OCI-LY7 (cell line): ENCODE data around the gene EHD4. TPM values are rescaled to one million over a fixed set of nuclear protein-coding genes. Genes with fewer than 3 reads are reported as not detected.

Source experiments
- Bru-seq: library from RNA; stranded (reverse); fragments of 400-500 nt; gene quantifications from one replicate; lab custom pipeline; 2021; lab: Mats Ljungman, UMichigan
- BruChase-seq, 2 experiments: library from RNA; stranded (reverse); fragments of 400-500 nt; gene quantifications; one replicate each; lab custom pipeline; 2021; lab: Mats Ljungman, UMichigan
- BruUV-seq: library from RNA; stranded (reverse); fragments of 400-500 nt; replicated peaks from 2 replicates; lab custom pipeline; 2021; lab: Mats Ljungman, UMichigan
- CTCF ChIA-PET: fragments of 300-600 bp; sonication (Branson Sonifier 250); formaldehyde crosslinking; loops from one replicate; lab custom pipeline; 2022; ENCODE audit warnings: antibody characterized with exemption; ENCODE audit not compliant: unreplicated experiment; lab: Charles Lee
- POLR2A ChIA-PET: fragments of 300-600 bp; sonication (Branson Sonifier 250); formaldehyde crosslinking; loops from one replicate; lab custom pipeline; 2022; ENCODE audit warnings: antibody characterized with exemption; lab: Charles Lee
- DNase-seq: peaks from one replicate; pipeline ENCODE4 v3.0.0-alpha.2; 2015; ENCODE audit warnings: low spot score
- H2AFZ ChIP-seq: fragments of 200-600 bp; sonication (generic), shearing (Covaris generic); 2 replicates; pipeline ENCODE4 v1.6.1; 2014; ENCODE audit warnings: mild to moderate bottlenecking, antibody characterized with exemption, low read length, moderate library complexity
- H3K27ac ChIP-seq: fragments of 200-600 bp; sonication (generic); 2 replicates; pipeline ENCODE4 v1.5.1; 2014; ENCODE audit warnings: mixed run types, low read depth, mild to moderate bottlenecking, moderate library complexity, low read length, inconsistent platforms; ENCODE audit not compliant: poor library complexity, severe bottlenecking
- H3K36me3 ChIP-seq: fragments of 200-600 bp; sonication (generic); 2 replicates; pipeline ENCODE4 v1.6.1; 2014; ENCODE audit warnings: mild to moderate bottlenecking, antibody characterized with exemption, low read length, moderate library complexity, mixed read lengths; ENCODE audit not compliant: insufficient read depth
- H3K4me1 ChIP-seq: fragments of 200-600 bp; sonication (generic); 2 replicates; pipeline ENCODE4 v1.5.1; 2014; ENCODE audit warnings: mild to moderate bottlenecking, low read length; ENCODE audit not compliant: insufficient read depth, poor library complexity, severe bottlenecking
- H3K4me2 ChIP-seq: fragments of 200-600 bp; sonication (generic); 2 replicates; pipeline ENCODE4 v1.6.1; 2014; ENCODE audit warnings: mild to moderate bottlenecking, low read length
- H3K4me3 ChIP-seq: fragments of 200-600 bp; sonication (generic); 2 replicates; pipeline ENCODE4 v1.5.1; 2014; ENCODE audit warnings: mild to moderate bottlenecking, low read depth, low read length; ENCODE audit not compliant: poor library complexity, severe bottlenecking
- H3K79me2 ChIP-seq: fragments of 200-600 bp; sonication (generic); 2 replicates; pipeline ENCODE4 v1.6.1; 2016; ENCODE audit warnings: low read depth, mild to moderate bottlenecking, low read length, moderate library complexity, mixed read lengths; ENCODE audit not compliant: insufficient read depth
- H3K9me2 ChIP-seq: fragments of 200-600 bp; sonication (generic); 2 replicates; pipeline ENCODE4 v1.6.1; 2016; ENCODE audit warnings: mild to moderate bottlenecking, low read length, mixed read lengths; ENCODE audit not compliant: insufficient read depth
- H3K9me3 ChIP-seq: fragments of 200-600 bp; sonication (generic); 2 replicates; pipeline ENCODE4 v1.6.1; 2014; ENCODE audit warnings: mild to moderate bottlenecking, mixed run types, low read length, mixed read lengths
- H4K20me1 ChIP-seq: fragments of 200-600 bp; sonication (generic); 2 replicates; pipeline ENCODE4 v1.6.1; 2014; ENCODE audit warnings: mild to moderate bottlenecking, antibody characterized with exemption, low read length, moderate library complexity, mixed read lengths; ENCODE audit not compliant: insufficient read depth
- CTCF ChIP-seq: fragments of 200-600 bp; sonication (generic); conservative IDR thresholded peaks from 2 replicates; pipeline ENCODE4 v1.5.1; 2014; ENCODE audit warnings: mild to moderate bottlenecking, antibody characterized with exemption, low read length, moderate library complexity, mixed read lengths
- EZH2phosphoT487 ChIP-seq: fragments of 200-600 bp; sonication (generic); IDR thresholded peaks from 2 replicates; pipeline ENCODE4 v1.6.1; 2018; ENCODE audit warnings: low read depth, borderline replicate concordance, mild to moderate bottlenecking, mixed run types, antibody characterized with exemption, low read length, moderate library complexity, mixed read lengths
- intact Hi-C: fragments of 100-400 bp; cut with micrococcal nuclease; formaldehyde crosslinking; loops from one replicate; pipeline ENCODE4 v1.10.0; 2022; ENCODE audit not compliant: unreplicated experiment
- long read RNA-seq: library from polyadenylated mRNA; stranded (forward); transcript quantifications from one replicate; pipeline ENCODE4 v2.0.0, GENCODE V29; 2022
- total RNA-seq, 2 experiments: library from RNA; depleted of rRNA in 1 of 2; stranded (reverse); fragments of >200 nt in 1 of 2; shearing (Covaris generic) in 1 of 2; gene quantifications; 2 replicates each; pipeline ENCODE4 v1.2.3, GENCODE V29; 2014 to 2022

The EHD4 gene
- total RNA-seq (2014; rRNA removed; shearing (Covaris generic)): 13.5 and 14.2 TPM in 2 replicates
- 19.4 and 20.7 TPM in 2 replicates for total RNA-seq (2022)
- percentile 66 among the genes with signal in this experiment for Bru-seq, nascent RNA
- BruChase-seq, experiment 1, labeled RNA remaining after a 6-hour chase: percentile 57 among the genes with signal in this experiment
- BruChase-seq, experiment 2, labeled RNA remaining after a 2-hour chase: percentile 57 among the genes with signal in this experiment
- long read RNA-seq, full-length matches to known transcripts: 92 of 104 reads
- long read RNA-seq, partial matches to known transcripts: 3 of 104 reads
- long read RNA-seq, other reads (novel, unspliced or antisense): 9 of 104 reads

- Histone ChIP-seq H2AFZ (peak within 1 kb of the TSS; percentile 89), H3K4me2 (peak within 1 kb of the TSS; percentile 97), H3K9me3 (no peaks in the 10 kb centered on the region), H3K27ac (peak within 1 kb of the TSS; percentile 88), H3K9me2 (no peaks in the 10 kb centered on the region), H3K4me3 (peak within 1 kb of the TSS; percentile 72), H3K4me1 (peaks cover 38% of the 10 kb centered on the region), H3K79me2 (peaks cover 38% of the 10 kb centered on the region), H4K20me1 (no peaks in the 10 kb centered on the region), H3K36me3 (no peaks in the 10 kb centered on the region)
- CTCF ChIA-PET: no interaction called here
- TSS peak; percentile 79 for BruUV-seq
- peak; percentile 98 for DNase-seq
- TF ChIP-seq EZH2phosphoT487 (no peak), CTCF (peak; percentile 35; the same call in 1 of the 2 replicates)
- intact Hi-C loops: loop anchor here (5.0 kb wide), 1 partner anchor 45 kb away; no protein-coding TSS in a partner anchor
- POLR2A ChIA-PET: interaction anchor here (0.5 to 1.5 kb wide), 11 partner anchors 9 to 1906 kb away, joined by 3 to 7 read pairs (median 3); partner anchors contain the start of gene RPAP1
Observed at GRCh38 chr15:41972253-41973242, at the start of gene EHD4. Gene EHD4 (minus strand): TSS chr15:41972557. CDS start chr15:41972494, 63 bp downstream.

GRCh38 chr15:42021593-42021992, 49.2 kb upstream of the EHD4 start:
- Histone ChIP-seq H3K36me3 (no peaks in the 10 kb centered on the region), H3K4me3 (no peak overlapping the region), H3K27ac (no peak overlapping the region), H3K79me2 (no peaks in the 10 kb centered on the region), H2AFZ (no peak overlapping the region), H3K4me2 (no peak overlapping the region), H3K9me3 (no peaks in the 10 kb centered on the region), H3K4me1 (no peaks in the 10 kb centered on the region), H3K9me2 (no peaks in the 10 kb centered on the region), H4K20me1 (no peaks in the 10 kb centered on the region)
- intact Hi-C loops: no loop called here
- POLR2A ChIA-PET: no interaction called here
- DNase-seq: no peak
- no TSS peak for BruUV-seq
- TF ChIP-seq EZH2phosphoT487 (no peak), CTCF (no peak)
- CTCF ChIA-PET: no interaction called here
